K562 (cell line): ENCODE results near the gene ZNF780B. TPM values are rescaled to one million over a fixed set of nuclear protein-coding genes. Genes with fewer than 3 reads are reported as not detected.

Experiments
- CHD7 ChIP-seq: fragments of 200-600 bp; sonication (generic); IDR thresholded peaks from one replicate; pipeline ENCODE4 v1.6.1; 2012; ENCODE audit warnings: mild to moderate bottlenecking, low read depth, low read length, inconsistent platforms
- EP300 ChIP-seq: IDR thresholded peaks from 2 replicates; pipeline ENCODE4 v1.6.1; 2012; ENCODE audit warnings: low read length, improper control_type of control experiment
- POLR2AphosphoS5 ChIP-seq: IDR thresholded peaks from 2 replicates; pipeline ENCODE4 v1.6.1; 2011; ENCODE audit warnings: mild to moderate bottlenecking, low read depth, low read length, moderate library complexity; ENCODE audit not compliant: control insufficient read depth, insufficient read depth
- ZBTB40 ChIP-seq, 2 experiments: fragments of 450-650 bp in 1 of 2; sonication (generic) in 1 of 2; formaldehyde crosslinking in 1 of 2; IDR thresholded peaks; 2 replicates each; pipeline versions ENCODE4 v1.7.1 to v1.9.0; 2016 to 2022; ENCODE audit warnings: inconsistent platforms in 1 of 2, mild to moderate bottlenecking in 1 of 2, missing genetic modification reagents in 1 of 2
- polyA plus RNA-seq, 8 experiments: library from polyadenylated mRNA; depleted of rRNA in 4 of 8; stranded (reverse) in 5 of 8; unstranded in 3 of 8; fragments of >200 nt; fragmentation: Nextera tagmentation in 2 of 8; fragmentation: Illumina TruSeq in 1 of 8; extraction: Ambion mirVana in 2 of 8; extraction: Trizol in 1 of 8; gene quantifications; 2 replicates each; pipeline versions ENCODE4 v1.2.1 to v1.2.3, GENCODE V29; 2011 to 2014; ENCODE audit warnings: inconsistent platforms in 1 of 8, missing spikeins in 1 of 8
- total RNA-seq, 7 experiments: library from RNA; depleted of rRNA in 6 of 7; stranded (reverse); fragments of >200 nt in 6 of 7; fragmentation: Illumina TruSeq in 2 of 7; extraction: Trizol in 2 of 7; gene quantifications; 2 replicates each; pipeline versions ENCODE4 v1.2.1 to v1.2.3, GENCODE V29; 2011 to 2021; ENCODE audit warnings: low replicate concordance in 1 of 7

The ZNF780B gene
- total and polyA plus RNA-seq, 9 of the 15 experiments (the other 6 are each of a cell fraction or from before 2014, with no cell fraction given): 3.9 to 18.4 (median 8.8) TPM

- no peak for TF ChIP-seq CHD7
- TF ChIP-seq POLR2AphosphoS5: peak; percentile 85
- TF ChIP-seq EP300: peak; percentile 18; the same call in 1 of the 2 replicates
- TF ChIP-seq ZBTB40 (IDR thresholded peaks at IDR 0.05): peak; percentile 86
- TF ChIP-seq ZBTB40 (CRISPR knock-in tag; IDR thresholded peaks at IDR 0.05): no peak
Measured at GRCh38 chr19:40090241-40091204, 34.5 kb upstream of the ZNF780B start, which contains the start of gene ZNF780A (continued).
